NCI-H2227 treated with DMSO at 0.1 percent for 48 hours (cell line): ENCODE data around the gene DLEC1.
"Not testable (repeated sequence)": the region's sequence is repeated elsewhere in the genome, so short reads cannot be mapped to it uniquely, and the experiment has no call there.

Experiments used
- DNase-seq: peaks from one replicate; lab custom pipeline; 2025; lab: John Stamatoyannopoulos, UW

DLEC1 gene

GRCh38 chr3:38036286-38036685 is 2.7 kb upstream of the DLEC1 start:
- no peak for DNase-seq

- no peak for DNase-seq
Measured at GRCh38 chr3:38036906-38037305, 2.1 kb upstream of the DLEC1 start.

- DNase-seq = no peak
Measured at GRCh38 chr3:38038447-38038911, 529 bp upstream of the DLEC1 start.

GRCh38 chr3:38039899-38040261 is 872 bp downstream of the DLEC1 start:
- peak; percentile 17 for DNase-seq

- DNase-seq = no peak
Measured at GRCh38 chr3:38040401-38040800, 1.4 kb downstream of the DLEC1 start.

- no peak for DNase-seq
Measured at GRCh38 chr3:38043486-38043885, 4.5 kb downstream of the DLEC1 start.

GRCh38 chr3:38046027-38046426 is 7.0 kb downstream of the DLEC1 start:
- DNase-seq = no peak

- DNase-seq = no peak
Measured at GRCh38 chr3:38046821-38047220, 7.8 kb downstream of the DLEC1 start.

GRCh38 chr3:38047896-38048295 is 8.9 kb downstream of the DLEC1 start:
- DNase-seq = no peak

- no peak for DNase-seq
Measured at GRCh38 chr3:38049358-38050126, 10.5 kb downstream of the DLEC1 start.

GRCh38 chr3:38051131-38051530 is 12.1 kb downstream of the DLEC1 start:
- DNase-seq = no peak

GRCh38 chr3:38053286-38053685 is 14.3 kb downstream of the DLEC1 start:
- DNase-seq = not testable (repeated sequence)

- DNase-seq = not testable (repeated sequence)
Measured at GRCh38 chr3:38053813-38054498, 14.9 kb downstream of the DLEC1 start.

GRCh38 chr3:38054499-38055001 is 15.5 kb downstream of the DLEC1 start:
- no peak for DNase-seq

GRCh38 chr3:38059148-38059547 is 20.1 kb downstream of the DLEC1 start:
- DNase-seq = no peak

- no peak for DNase-seq
Measured at GRCh38 chr3:38059591-38059990, 20.6 kb downstream of the DLEC1 start.

- DNase-seq = no peak
Measured at GRCh38 chr3:38062809-38063208, 23.8 kb downstream of the DLEC1 start.

- not testable (repeated sequence) for DNase-seq
Measured at GRCh38 chr3:38064453-38064852, 25.4 kb downstream of the DLEC1 start.

GRCh38 chr3:38067508-38068233 is 28.7 kb downstream of the DLEC1 start:
- no peak for DNase-seq

- DNase-seq = no peak
Measured at GRCh38 chr3:38070013-38070412, 31.0 kb downstream of the DLEC1 start.

- not testable (repeated sequence) for DNase-seq
Measured at GRCh38 chr3:38077073-38077472, 38.1 kb downstream of the DLEC1 start.

- DNase-seq = not testable (repeated sequence)
Measured at GRCh38 chr3:38082296-38082695, 43.3 kb downstream of the DLEC1 start.

GRCh38 chr3:38083254-38083653 is 44.2 kb downstream of the DLEC1 start:
- not testable (repeated sequence) for DNase-seq
